Stimulated activated CD8-positive, alpha-beta memory T cell treated with anti-CD3 and anti-CD28 coated beads, Interleukin-7, amount 100 ng/mL, for 1 hour (primary cell): ENCODE results near the gene SMIM1.

ENCODE experiments used
- DNase-seq, 2 donors: peaks; one replicate each; pipeline ENCODE4 v3.0.0-alpha.2; 2020; ENCODE audit warnings: low read depth in 2 of 2

SMIM1 gene

DNA sequence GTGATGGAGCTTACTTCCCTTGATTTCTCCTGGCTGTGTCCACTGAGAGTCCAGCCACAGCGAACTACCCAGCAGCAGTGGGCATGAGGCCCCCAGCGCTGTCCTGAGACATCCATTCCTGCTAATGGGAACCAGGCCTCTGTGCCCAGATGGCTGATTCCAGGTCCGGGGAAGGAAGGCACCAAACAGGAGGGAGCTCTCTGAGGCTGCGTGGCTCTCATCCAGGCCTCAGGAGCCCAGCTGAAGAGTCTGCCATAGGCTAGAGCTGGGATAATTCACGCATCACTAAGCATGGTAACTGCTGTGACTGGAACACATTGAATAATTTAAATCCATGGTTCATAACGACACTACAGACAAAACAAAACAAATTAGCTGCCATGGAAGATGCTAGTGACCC lies 48.5 kb downstream of the SMIM1 start:
- DNase-seq = no peak

DNA sequence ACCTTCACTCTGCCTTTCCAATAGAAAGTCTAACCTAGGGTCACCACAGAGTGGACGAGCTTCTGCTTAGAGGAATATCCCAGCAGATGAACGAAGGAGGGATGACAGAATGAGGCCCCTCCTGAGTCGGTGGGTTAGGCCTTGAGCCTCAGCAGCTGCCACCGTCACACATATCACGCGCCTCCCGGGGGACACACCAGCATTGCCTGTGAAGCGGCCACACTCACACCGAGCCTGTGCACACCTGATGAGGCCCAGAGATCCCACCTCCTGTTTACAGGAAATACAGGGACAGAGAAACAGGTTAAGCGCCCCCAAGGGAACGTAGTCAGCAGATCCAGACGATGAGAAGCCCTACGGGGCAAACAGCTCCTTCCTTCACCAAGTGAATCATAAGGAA lies 48.9 kb downstream of the SMIM1 start:
- DNase-seq = no peak

DNA sequence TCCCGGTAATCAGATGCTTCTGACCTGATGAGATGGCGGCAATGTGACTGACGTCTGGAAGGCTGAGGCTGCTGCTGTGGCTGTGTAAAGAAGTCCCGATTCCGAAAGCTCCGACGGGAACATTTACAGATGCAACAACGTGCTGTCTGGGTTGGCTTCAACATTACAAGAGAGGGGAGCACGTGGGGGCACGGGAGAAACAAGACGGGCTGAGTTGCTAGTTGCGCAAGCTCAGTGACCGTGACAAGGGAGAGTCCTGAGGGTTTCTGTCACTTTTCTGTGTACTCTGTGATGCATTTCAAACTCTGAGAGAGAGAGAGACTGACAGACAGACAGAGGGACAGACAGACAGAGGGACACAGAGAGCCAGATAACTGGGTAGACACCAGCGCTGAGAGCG lies 49.4 kb downstream of the SMIM1 start:
- DNase-seq = no peak

DNA sequence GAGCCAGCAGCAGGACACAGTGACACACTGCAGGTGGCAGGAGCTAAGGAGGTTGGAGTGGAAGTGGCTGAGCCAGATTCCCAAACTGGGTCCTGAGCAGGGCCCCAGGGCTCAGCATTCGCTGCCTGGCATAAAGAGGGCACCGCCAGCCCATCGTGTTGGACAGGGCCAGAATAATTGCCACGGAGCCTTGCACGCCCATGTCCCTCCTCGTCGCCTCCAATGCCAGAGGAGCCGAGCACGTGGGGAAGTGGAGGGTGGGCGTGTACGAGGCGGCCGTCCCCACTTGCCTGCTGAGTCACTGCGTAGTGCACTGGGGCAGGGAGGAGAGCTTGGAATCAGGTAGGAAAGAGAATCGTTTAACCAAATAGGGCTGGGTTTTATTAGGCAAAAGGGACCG lies 49.9 kb downstream of the SMIM1 start:
- no peak for DNase-seq

DNA sequence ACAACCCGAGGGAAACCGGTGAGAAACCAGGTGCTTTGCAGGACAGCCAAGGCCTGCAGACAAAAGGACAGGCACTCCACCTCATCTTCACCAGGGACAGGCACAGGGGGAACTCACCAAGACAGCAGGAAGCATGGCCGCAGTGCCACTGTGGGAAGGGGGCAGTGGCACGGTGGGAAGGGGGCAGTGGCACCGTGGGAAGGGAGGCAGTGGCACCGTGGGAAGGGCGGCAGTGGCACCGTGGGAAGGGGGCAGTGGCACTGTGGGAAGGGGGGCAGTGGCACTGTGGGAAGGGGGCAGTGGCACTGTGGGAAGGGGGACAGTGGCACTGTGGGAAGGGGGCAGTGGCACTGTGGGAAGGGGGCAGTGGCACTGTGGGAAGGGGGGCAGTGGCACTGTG lies 52.1 kb downstream of the SMIM1 start:
- DNase-seq = no peak

DNA sequence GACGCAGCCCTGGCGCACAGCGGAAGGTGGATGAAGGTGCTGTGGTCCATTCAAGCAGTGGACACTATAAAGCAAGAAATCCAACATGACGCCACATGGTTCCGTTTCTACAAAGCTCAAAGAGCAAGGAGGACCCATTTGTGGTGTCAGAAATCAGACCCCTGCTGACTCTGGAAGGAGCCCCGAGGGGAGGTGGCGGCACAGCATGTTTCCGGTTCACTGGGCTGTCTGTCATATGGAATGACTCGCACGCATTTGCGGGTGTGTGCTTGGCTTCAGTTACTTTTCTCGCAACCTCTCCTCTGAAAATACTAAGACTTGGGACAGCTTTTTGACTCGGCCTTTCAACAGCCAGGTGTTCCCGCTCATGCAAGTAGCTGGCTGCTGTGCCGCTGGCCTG lies 52.8 kb downstream of the SMIM1 start:
- no peak for DNase-seq
